CD4-positive, alpha-beta T cell (primary cell): ENCODE measurements around the gene LGALS4. TPM values are rescaled to one million over a fixed set of nuclear protein-coding genes. Genes with fewer than 3 reads are reported as not detected.
A peak's percentile ranks its signal among the peaks of the same experiment; 100 is the strongest.

Experiments
- ATAC-seq: fragments of 200-7000 bp; cut with Tn5 transposase; one replicate; pipeline ENCODE4 v1.10.0; 2022; ENCODE audit warnings: mild to moderate bottlenecking; ENCODE audit not compliant: poor library complexity
- CTCF ChIA-PET: fragments of 350-600 bp; sonication (Branson Sonifier 250); formaldehyde crosslinking; loops from one replicate; lab custom pipeline; 2021; ENCODE audit warnings: antibody characterized with exemption, inconsistent platforms; lab: Charles Lee
- POLR2A ChIA-PET: fragments of 350-600 bp; sonication (Branson Sonifier 250); formaldehyde crosslinking; loops from one replicate; lab custom pipeline; 2021; ENCODE audit warnings: antibody characterized with exemption, inconsistent platforms; lab: Charles Lee
- DNase-seq, 14 experiments: peaks; one replicate each; pipeline ENCODE4 v3.0.0-alpha.2; 2013 to 2020; ENCODE audit warnings: mixed read lengths in 2 of 14
- H3K27ac ChIP-seq, 2 donors: one replicate each; pipeline versions ENCODE4 v1.5.1 to v1.7.0; 2013; ENCODE audit warnings: low read length in 2 of 2, low read depth in 1 of 2, mild to moderate bottlenecking in 1 of 2
- H3K27me3 ChIP-seq, 2 experiments: 1 replicate in 1 of 2; 2 replicates in 1 of 2; pipeline versions ENCODE4 v1.6.1 to v1.7.0; 2013; ENCODE audit warnings: low read length in 2 of 2, control low read depth in 1 of 2, mild to moderate bottlenecking in 1 of 2, moderate library complexity in 1 of 2; ENCODE audit not compliant: insufficient read depth in 2 of 2, control insufficient read depth in 1 of 2
- H3K36me3 ChIP-seq: one replicate; pipeline ENCODE4 v1.6.1; 2013; ENCODE audit warnings: low read length, control low read depth; ENCODE audit not compliant: insufficient read depth
- H3K4me1 ChIP-seq: one replicate; pipeline ENCODE4 v1.6.1; 2013; ENCODE audit warnings: low read length, control low read depth; ENCODE audit not compliant: insufficient read depth
- H3K4me3 ChIP-seq: one replicate; pipeline ENCODE4 v1.5.1; 2013; ENCODE audit warnings: mild to moderate bottlenecking, low read length, moderate library complexity
- H3K9me3 ChIP-seq, 2 experiments: 1 replicate in 1 of 2; 2 replicates in 1 of 2; pipeline versions ENCODE4 v1.6.1 to v1.7.0; 2013; ENCODE audit warnings: low read length in 2 of 2, mild to moderate bottlenecking in 2 of 2, control low read depth in 1 of 2, moderate library complexity in 1 of 2; ENCODE audit not compliant: control insufficient read depth in 1 of 2, insufficient read depth in 1 of 2
- H3K27ac Mint-ChIP-seq: one replicate; pipeline ENCODE4 v1.8.0; 2020; ENCODE audit warnings: mixed read lengths
- H3K27me3 Mint-ChIP-seq: one replicate; pipeline ENCODE4 v1.8.0; 2021; ENCODE audit warnings: mixed read lengths
- H3K36me3 Mint-ChIP-seq: one replicate; pipeline ENCODE4 v1.8.0; 2021; ENCODE audit warnings: low read depth, mixed read lengths
- H3K4me1 Mint-ChIP-seq: one replicate; pipeline ENCODE4 v1.8.0; 2021; ENCODE audit warnings: low read depth, mixed read lengths
- H3K4me3 Mint-ChIP-seq: one replicate; pipeline ENCODE4 v1.8.0; 2020; ENCODE audit warnings: mild to moderate bottlenecking, mixed read lengths
- H3K9me3 Mint-ChIP-seq: one replicate; pipeline ENCODE4 v1.8.0; 2020; ENCODE audit warnings: mixed read lengths
- CTCF ChIP-seq: fragments of 200-600 bp; IDR thresholded peaks from one replicate; pipeline ENCODE4 v1.8.0; 2022; ENCODE audit warnings: antibody characterized with exemption, mild to moderate bottlenecking
- intact Hi-C, 2 experiments: fragments of 100-400 bp; cut with DNase I in 1 of 2; cut with micrococcal nuclease in 1 of 2; formaldehyde crosslinking; loops; one replicate each; pipeline versions ENCODE4 v1.15.1 to v1.9.0; 2023 to 2025; cut with DNase I, micrococcal nuclease
- total RNA-seq, 174 experiments: library from RNA in 2 of 174; stranded (reverse) in 2 of 174; gene quantifications; one replicate each; pipeline ENCODE4 v1.2.3 and lab custom pipeline; 2021 to 2026

LGALS4 gene
- total RNA-seq, 2 experiments from 2014 or later = 2.3 to 3.1 TPM

GRCh38 chr19:38850976-38851621, 38.4 kb upstream of the LGALS4 start:
- ATAC-seq = no peak
- Histone ChIP-seq H3K9me3 (no peaks in the 10 kb centered on the region), H3K4me1 (peaks cover 54% of the 10 kb centered on the region)

GRCh38 chr19:38850436-38850975, 37.8 kb upstream of the LGALS4 start:
- H3K9me3 Mint-ChIP-seq = no peaks in the 10 kb centered on the region
- peaks cover 66% of the 10 kb centered on the region for H3K36me3 Mint-ChIP-seq
- H3K4me1 ChIP-seq = peaks cover 60% of the 10 kb centered on the region
- H3K27ac Mint-ChIP-seq = peak overlapping the region; percentile 97
- no peak for TF ChIP-seq CTCF
- peaks cover 32% of the 10 kb centered on the region for H3K36me3 ChIP-seq
- POLR2A ChIA-PET = interaction anchor here (0.6 to 9.1 kb wide), 13 partner anchors 9 to 515 kb away, joined by 3 to 170 read pairs (median 11); partner anchors contain the start of genes ACTN4, CATSPERG, ECH1 and FAM98C
- peak overlapping the region; percentile 92 to 95 for H3K27ac ChIP-seq
- ATAC-seq (peak; percentile 74), DNase-seq (peak in 11 of 14 experiments; percentile 96 to 100 (median 98))
- CTCF ChIA-PET = interaction anchor here (0.9 to 3.2 kb wide), 2 partner anchors 80 to 81 kb away, joined by 3 to 11 read pairs; partner anchors contain the start of genes MRPS12 and SARS2
- H3K4me1 Mint-ChIP-seq = peaks cover 58% of the 10 kb centered on the region
- peak overlapping the region; percentile 76 for H3K4me3 ChIP-seq
- no peaks in the 10 kb centered on the region for H3K9me3 ChIP-seq
- intact Hi-C loops = loop anchor here (1.0 to 2.0 kb wide), 5 partner anchors 8 to 80 kb away; partner anchors contain the start of genes ECH1 (in 1 of the 2), MRPS12 (in 1 of the 2), NFKBIB (in 1 of the 2) and SARS2 (in 1 of the 2)
- H3K27me3 ChIP-seq = no peaks in the 10 kb centered on the region
- no peaks in the 10 kb centered on the region for H3K27me3 Mint-ChIP-seq
- peak overlapping the region; percentile 98 for H3K4me3 Mint-ChIP-seq

More at GRCh38 chr19:38850976-38851621, 38.4 kb upstream of the LGALS4 start:
- Histone ChIP-seq H3K36me3 (peaks cover 26% of the 10 kb centered on the region), H3K4me3 (peak overlapping the region; percentile 76), H3K27ac (peak overlapping the region; percentile 92 to 95), H3K27me3 (no peaks in the 10 kb centered on the region)
- CTCF ChIA-PET = interaction anchor here (0.9 to 3.2 kb wide), 2 partner anchors 79 to 81 kb away, joined by 3 to 11 read pairs; partner anchors contain the start of genes MRPS12 and SARS2
- H3K4me1 Mint-ChIP-seq = peaks cover 52% of the 10 kb centered on the region
- TF ChIP-seq CTCF = no peak
- intact Hi-C loops = loop anchor here (1.0 to 2.0 kb wide), 5 partner anchors 9 to 79 kb away; partner anchors contain the start of genes ECH1 (in 1 of the 2), MRPS12 (in 1 of the 2), NFKBIB (in 1 of the 2) and SARS2 (in 1 of the 2)
- POLR2A ChIA-PET = interaction anchor here (0.6 to 9.1 kb wide), 14 partner anchors 10 to 585 kb away, joined by 3 to 170 read pairs (median 8); partner anchors contain the start of genes ACTN4, CATSPERG, ECH1 and FAM98C
- no peaks in the 10 kb centered on the region for H3K27me3 Mint-ChIP-seq
- peak overlapping the region; percentile 98 for H3K4me3 Mint-ChIP-seq
- H3K27ac Mint-ChIP-seq = peak overlapping the region; percentile 97
- no peaks in the 10 kb centered on the region for H3K9me3 Mint-ChIP-seq
- peaks cover 60% of the 10 kb centered on the region for H3K36me3 Mint-ChIP-seq
- peak in 8 of 14 experiments; percentile 20 to 77 (median 42) for DNase-seq

GRCh38 chr19:38849860-38850435, 37.2 kb upstream of the LGALS4 start, which contains the start of gene HNRNPL:
Gene HNRNPL, minus strand, starts transcription at chr19:38849986. Its CDS starts 20 bp downstream, at chr19:38849966.
- intact Hi-C loops = loop anchor here (1.0 to 10.0 kb wide), 6 partner anchors 8 to 115 kb away; partner anchors contain the start of genes ECH1 (in 2 of the 2), MRPS12 (in 1 of the 2), NFKBIB (in 1 of the 2) and SARS2 (in 1 of the 2)

More at GRCh38 chr19:38849860-38850435, 37.2 kb upstream of the LGALS4 start, which contains the start of gene HNRNPL:
- peaks cover 63% of the 10 kb centered on the region for H3K4me1 Mint-ChIP-seq
- TF ChIP-seq CTCF = peak; percentile 16
- peak; percentile 69 for ATAC-seq
- CTCF ChIA-PET = interaction anchor here (1.2 to 1.8 kb wide), 3 partner anchors 18 to 80 kb away, joined by 3 to 5 read pairs (median 4); partner anchors contain the start of gene ECH1
- H3K4me3 Mint-ChIP-seq = peak within 1 kb of the TSS; percentile 98
- no peaks in the 10 kb centered on the region for H3K27me3 Mint-ChIP-seq
- no peaks in the 10 kb centered on the region for H3K27me3 ChIP-seq
- POLR2A ChIA-PET = interaction anchor here (0.6 to 9.1 kb wide), 28 partner anchors 9 to 558 kb away, joined by 3 to 170 read pairs (median 7); partner anchors contain the start of genes ACTN4, CATSPERG, ECH1 and EIF3K
- peak within 1 kb of the TSS; percentile 76 for H3K4me3 ChIP-seq
- H3K36me3 ChIP-seq = peaks cover 38% of the 10 kb centered on the region
- H3K36me3 Mint-ChIP-seq = peaks cover 72% of the 10 kb centered on the region
- peaks cover 66% of the 10 kb centered on the region for H3K4me1 ChIP-seq
- no peaks in the 10 kb centered on the region for H3K9me3 Mint-ChIP-seq
- peak within 1 kb of the TSS; percentile 97 for H3K27ac Mint-ChIP-seq
- peak; percentile 98 to 100 (median 99) for DNase-seq
- H3K27ac ChIP-seq = peak within 1 kb of the TSS; percentile 95 to 97
- H3K9me3 ChIP-seq = no peaks in the 10 kb centered on the region
